Ovary (tissue), 3 donors: ENCODE data around the gene SCART1.

ENCODE experiments used
- EP300 ChIP-seq: sonication (generic); formaldehyde crosslinking; IDR thresholded peaks from one replicate; pipeline ENCODE4 v1.6.1; 2017; ENCODE audit warnings: antibody characterized with exemption
- TF ChIP-seq, protein P1 (sequence below), 3 donors: fragments of 450-650 bp in 2 of 3; fragments of 200-600 bp in 1 of 3; IDR thresholded peaks; one replicate each; pipeline versions ENCODE4 v1.5.1 to v1.8.0; 2016 to 2022; ENCODE audit warnings: antibody characterized with exemption in 3 of 3, mild to moderate bottlenecking in 1 of 3
- donor health status: DM: no; HTN: no; CAD: no.

DNA sequence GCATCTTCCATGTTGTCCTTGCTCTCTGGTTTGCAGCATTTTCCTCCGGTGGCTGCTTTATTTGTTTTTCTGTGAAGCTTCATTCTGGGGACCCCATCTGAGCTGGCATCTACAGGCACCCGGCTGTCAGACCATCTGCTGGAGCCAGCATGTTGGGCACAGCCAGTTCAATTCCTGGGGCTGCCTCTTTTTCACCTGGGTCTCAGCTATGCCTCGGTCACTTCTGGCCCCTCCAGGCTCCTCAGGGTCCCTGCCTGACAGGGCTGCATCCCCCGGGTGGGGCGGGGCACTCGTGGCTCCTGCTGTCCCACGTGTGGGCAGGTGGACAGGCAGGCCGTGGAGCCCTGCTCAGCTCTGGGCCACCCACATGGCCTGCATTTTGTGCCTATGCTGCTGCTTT lies 8.1 kb downstream of the SCART1 start:
- TF ChIP-seq, protein P1, sequence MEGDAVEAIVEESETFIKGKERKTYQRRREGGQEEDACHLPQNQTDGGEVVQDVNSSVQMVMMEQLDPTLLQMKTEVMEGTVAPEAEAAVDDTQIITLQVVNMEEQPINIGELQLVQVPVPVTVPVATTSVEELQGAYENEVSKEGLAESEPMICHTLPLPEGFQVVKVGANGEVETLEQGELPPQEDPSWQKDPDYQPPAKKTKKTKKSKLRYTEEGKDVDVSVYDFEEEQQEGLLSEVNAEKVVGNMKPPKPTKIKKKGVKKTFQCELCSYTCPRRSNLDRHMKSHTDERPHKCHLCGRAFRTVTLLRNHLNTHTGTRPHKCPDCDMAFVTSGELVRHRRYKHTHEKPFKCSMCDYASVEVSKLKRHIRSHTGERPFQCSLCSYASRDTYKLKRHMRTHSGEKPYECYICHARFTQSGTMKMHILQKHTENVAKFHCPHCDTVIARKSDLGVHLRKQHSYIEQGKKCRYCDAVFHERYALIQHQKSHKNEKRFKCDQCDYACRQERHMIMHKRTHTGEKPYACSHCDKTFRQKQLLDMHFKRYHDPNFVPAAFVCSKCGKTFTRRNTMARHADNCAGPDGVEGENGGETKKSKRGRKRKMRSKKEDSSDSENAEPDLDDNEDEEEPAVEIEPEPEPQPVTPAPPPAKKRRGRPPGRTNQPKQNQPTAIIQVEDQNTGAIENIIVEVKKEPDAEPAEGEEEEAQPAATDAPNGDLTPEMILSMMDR (IDR thresholded peaks at IDR 0.05), result no peak
- TF ChIP-seq EP300, result no peak
